ENCODE results near the gene KHSRP. TPM values are rescaled to one million over a fixed set of nuclear protein-coding genes. Genes with fewer than 3 reads are reported as not detected.

The KHSRP gene
- total RNA-seq, 1 donor from 2014 or later: 241 TPM

GRCh38 chr19:6378486-6378885 lies 46.1 kb downstream of the KHSRP start:
- Mint-ChIP-seq H3K4me3 (ENCODE audit: unreplicated experiment) (no peak overlapping the region), H3K27me3 (ENCODE audit: unreplicated experiment) (no peaks in the 10 kb centered on the region), H3K9me3 (ENCODE audit: unreplicated experiment) (no peaks in the 10 kb centered on the region), H3K4me1 (ENCODE audit: unreplicated experiment) (peaks cover 14% of the 10 kb centered on the region), H3K27ac (ENCODE audit: unreplicated experiment) (peak overlapping the region; percentile 39), H3K36me3 (ENCODE audit: unreplicated experiment) (peaks cover 29% of the 10 kb centered on the region)
- no peak for DNase-seq (ENCODE audit: extremely low spot score, unreplicated experiment)
- TF ChIP-seq, protein P1, sequence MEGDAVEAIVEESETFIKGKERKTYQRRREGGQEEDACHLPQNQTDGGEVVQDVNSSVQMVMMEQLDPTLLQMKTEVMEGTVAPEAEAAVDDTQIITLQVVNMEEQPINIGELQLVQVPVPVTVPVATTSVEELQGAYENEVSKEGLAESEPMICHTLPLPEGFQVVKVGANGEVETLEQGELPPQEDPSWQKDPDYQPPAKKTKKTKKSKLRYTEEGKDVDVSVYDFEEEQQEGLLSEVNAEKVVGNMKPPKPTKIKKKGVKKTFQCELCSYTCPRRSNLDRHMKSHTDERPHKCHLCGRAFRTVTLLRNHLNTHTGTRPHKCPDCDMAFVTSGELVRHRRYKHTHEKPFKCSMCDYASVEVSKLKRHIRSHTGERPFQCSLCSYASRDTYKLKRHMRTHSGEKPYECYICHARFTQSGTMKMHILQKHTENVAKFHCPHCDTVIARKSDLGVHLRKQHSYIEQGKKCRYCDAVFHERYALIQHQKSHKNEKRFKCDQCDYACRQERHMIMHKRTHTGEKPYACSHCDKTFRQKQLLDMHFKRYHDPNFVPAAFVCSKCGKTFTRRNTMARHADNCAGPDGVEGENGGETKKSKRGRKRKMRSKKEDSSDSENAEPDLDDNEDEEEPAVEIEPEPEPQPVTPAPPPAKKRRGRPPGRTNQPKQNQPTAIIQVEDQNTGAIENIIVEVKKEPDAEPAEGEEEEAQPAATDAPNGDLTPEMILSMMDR (IDR thresholded peaks at IDR 0.05): no peak

DNA sequence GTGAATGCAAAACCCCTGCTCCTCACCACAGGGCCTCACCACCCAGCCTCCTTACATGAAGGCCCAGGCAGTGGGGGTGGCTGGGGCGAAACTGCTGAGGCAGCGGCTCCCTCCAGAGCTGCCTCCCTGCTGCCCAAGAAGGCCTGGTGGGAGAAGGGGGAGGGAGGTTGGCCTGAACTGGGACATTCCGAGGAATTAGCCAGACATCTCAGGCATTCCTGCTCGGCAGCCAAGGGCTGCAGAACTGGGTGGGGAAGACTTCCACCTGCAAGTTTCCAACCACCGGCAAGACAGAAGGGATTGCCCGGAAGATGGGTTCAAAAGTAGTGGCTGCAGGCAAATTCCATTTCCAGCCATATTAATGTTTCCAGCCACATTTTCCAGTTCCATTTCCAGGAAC lies 46.6 kb downstream of the KHSRP start:
- TF ChIP-seq, protein P1 (IDR thresholded peaks at IDR 0.05): no peak
- H3K27ac Mint-ChIP-seq (ENCODE audit: unreplicated experiment): peak overlapping the region; percentile 39
- peaks cover 16% of the 10 kb centered on the region for H3K4me1 Mint-ChIP-seq (ENCODE audit: unreplicated experiment)
- DNase-seq (ENCODE audit: extremely low spot score, unreplicated experiment): no peak
- no peaks in the 10 kb centered on the region for H3K9me3 Mint-ChIP-seq (ENCODE audit: unreplicated experiment)
- no peaks in the 10 kb centered on the region for H3K27me3 Mint-ChIP-seq (ENCODE audit: unreplicated experiment)
- peaks cover 25% of the 10 kb centered on the region for H3K36me3 Mint-ChIP-seq (ENCODE audit: unreplicated experiment)
- no peak overlapping the region for H3K4me3 Mint-ChIP-seq (ENCODE audit: unreplicated experiment)

DNA sequence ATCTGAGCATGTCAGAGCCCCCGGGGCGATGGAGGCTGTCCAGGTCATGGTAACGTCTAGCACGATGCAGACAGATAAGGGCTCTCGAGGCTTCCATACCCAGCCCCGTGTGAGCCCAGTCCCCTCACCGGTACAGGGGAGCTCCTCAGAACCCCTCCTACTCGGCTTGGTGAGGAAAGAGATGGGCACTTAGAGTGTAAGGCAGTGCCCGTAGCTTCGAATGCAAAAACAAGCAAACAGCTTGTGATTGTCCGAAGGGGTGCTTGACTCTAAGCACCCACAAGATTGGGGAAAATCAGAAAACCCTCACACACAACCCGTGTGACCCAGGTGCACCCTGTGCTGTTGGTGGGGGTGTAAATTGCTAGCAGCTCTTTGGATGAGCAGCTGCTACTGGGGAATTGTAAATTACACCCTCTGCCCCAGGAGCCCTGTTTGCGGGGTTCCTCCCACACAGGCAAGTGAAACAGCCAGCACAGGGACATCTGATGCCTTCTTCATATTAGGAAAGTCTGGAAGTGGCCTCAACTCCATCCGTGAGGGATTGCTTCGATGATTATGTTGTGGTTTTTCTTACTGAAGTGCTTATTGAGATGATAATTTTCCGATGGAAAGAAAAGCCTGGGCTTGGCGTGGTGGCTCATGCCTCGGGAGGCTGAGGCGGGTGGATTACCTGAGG lies 48.0 kb downstream of the KHSRP start:
- Mint-ChIP-seq H3K9me3 (ENCODE audit: unreplicated experiment) (no peaks in the 10 kb centered on the region), H3K36me3 (ENCODE audit: unreplicated experiment) (peaks cover 20% of the 10 kb centered on the region), H3K4me3 (ENCODE audit: unreplicated experiment) (no peak overlapping the region), H3K4me1 (ENCODE audit: unreplicated experiment) (peaks cover 19% of the 10 kb centered on the region), H3K27me3 (ENCODE audit: unreplicated experiment) (no peaks in the 10 kb centered on the region), H3K27ac (ENCODE audit: unreplicated experiment) (no peak overlapping the region)
- DNase-seq (ENCODE audit: extremely low spot score, unreplicated experiment): no peak
- TF ChIP-seq, protein P1 (IDR thresholded peaks at IDR 0.05): no peak

GRCh38 chr19:6375411-6376010 lies 49.1 kb downstream of the KHSRP start, which contains the start of gene PSPN:
TSS of gene PSPN (minus strand) at chr19:6375933. CDS start at chr19:6375849, 84 bp downstream.
- Mint-ChIP-seq H3K27me3 (ENCODE audit: unreplicated experiment) (no peaks in the 10 kb centered on the region), H3K36me3 (ENCODE audit: unreplicated experiment) (peaks cover 12% of the 10 kb centered on the region), H3K27ac (ENCODE audit: unreplicated experiment) (no peak within 1 kb of the TSS), H3K4me3 (ENCODE audit: unreplicated experiment) (no peak within 1 kb of the TSS), H3K9me3 (ENCODE audit: unreplicated experiment) (no peaks in the 10 kb centered on the region), H3K4me1 (ENCODE audit: unreplicated experiment) (peaks cover 19% of the 10 kb centered on the region)
- TF ChIP-seq, protein P1 (IDR thresholded peaks at IDR 0.05): no peak
- DNase-seq (ENCODE audit: extremely low spot score, unreplicated experiment): no peak

DNA sequence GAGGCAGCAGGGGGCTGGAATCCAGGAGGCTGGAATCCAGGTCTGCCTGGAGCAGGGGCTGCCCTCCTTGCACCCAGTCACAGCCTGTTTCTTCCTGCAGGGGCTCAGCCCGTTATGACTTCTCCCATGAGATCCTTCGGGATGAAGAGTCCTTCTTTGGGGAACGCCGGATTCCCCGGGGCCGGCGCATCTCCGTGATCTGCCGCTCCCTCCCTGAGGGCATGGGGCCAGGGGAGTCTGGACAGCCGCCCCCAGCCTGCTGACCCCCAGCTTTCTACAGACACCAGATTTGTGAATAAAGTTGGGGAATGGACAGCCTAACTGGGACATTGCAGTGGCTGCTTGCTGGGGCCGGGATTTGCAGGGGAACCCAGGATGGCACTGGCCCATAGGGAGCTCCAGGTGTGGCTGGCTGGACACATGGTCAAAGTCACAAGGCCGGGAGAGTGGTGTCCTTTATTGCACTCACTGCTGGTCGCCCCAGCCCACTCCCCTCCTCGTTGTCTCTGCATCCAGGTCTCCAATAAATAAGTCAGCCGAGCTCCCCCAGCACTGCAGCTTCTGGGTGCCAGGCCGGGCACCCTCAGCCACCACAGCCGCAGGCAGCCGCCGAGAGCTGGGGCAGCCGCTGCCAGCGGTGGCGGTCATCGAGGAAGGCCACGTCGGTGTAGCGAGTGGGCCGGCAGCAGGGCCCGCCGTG lies 49.8 kb downstream of the KHSRP start:
- H3K27me3 Mint-ChIP-seq (ENCODE audit: unreplicated experiment): no peaks in the 10 kb centered on the region
- no peak for DNase-seq (ENCODE audit: extremely low spot score, unreplicated experiment)
- H3K9me3 Mint-ChIP-seq (ENCODE audit: unreplicated experiment): no peaks in the 10 kb centered on the region
- TF ChIP-seq, protein P1 (IDR thresholded peaks at IDR 0.05): no peak
- no peak overlapping the region for H3K4me3 Mint-ChIP-seq (ENCODE audit: unreplicated experiment)
- no peak overlapping the region for H3K27ac Mint-ChIP-seq (ENCODE audit: unreplicated experiment)
- H3K36me3 Mint-ChIP-seq (ENCODE audit: unreplicated experiment): peaks cover 6% of the 10 kb centered on the region
- H3K4me1 Mint-ChIP-seq (ENCODE audit: unreplicated experiment): peaks cover 19% of the 10 kb centered on the region

All from osteocyte (in vitro differentiated cells).